ENCODE data around the gene EEFSEC. TPM values are rescaled to one million over a fixed set of nuclear protein-coding genes. Genes with fewer than 3 reads are reported as not detected.

Gene EEFSEC
- total RNA-seq, 4 donors from 2014 or later: 11.7 to 23.0 (median 14.9) TPM

DNA sequence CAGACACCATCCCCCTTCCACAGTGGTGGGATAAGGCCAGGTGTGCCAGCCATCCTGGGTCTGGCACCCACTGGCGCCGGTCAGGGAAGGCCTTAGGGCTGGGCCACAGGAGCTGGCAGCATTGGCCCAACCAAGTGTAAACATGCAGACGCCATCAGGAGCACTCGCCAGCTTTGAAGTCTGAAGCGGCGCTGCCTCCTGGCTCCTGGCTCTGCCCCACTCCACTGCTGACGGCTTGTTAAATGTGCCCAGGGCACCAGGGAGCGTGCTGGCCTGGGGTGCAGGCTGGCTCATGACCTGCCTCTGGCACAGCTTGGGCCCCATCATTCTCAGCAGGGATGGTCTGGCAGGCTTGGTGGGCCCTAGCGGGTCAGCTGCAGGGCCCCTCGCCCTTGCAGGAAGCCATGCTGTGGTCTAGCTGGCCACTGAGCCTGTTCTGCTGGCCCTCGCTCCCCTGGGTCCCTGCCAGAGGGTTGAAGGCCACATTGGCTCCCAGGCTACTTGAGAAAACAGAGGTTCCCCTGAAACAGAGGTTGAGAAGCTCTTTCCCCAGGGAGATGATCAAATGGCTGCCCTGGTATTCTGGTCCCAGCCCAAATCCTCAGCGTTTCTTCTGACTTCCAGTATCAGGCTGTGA, 196.8 kb downstream of the EEFSEC start:
- ATAC-seq (ENCODE audit: low FRiP score): no peak
- no peak for DNase-seq (ENCODE audit: low spot score)

DNA sequence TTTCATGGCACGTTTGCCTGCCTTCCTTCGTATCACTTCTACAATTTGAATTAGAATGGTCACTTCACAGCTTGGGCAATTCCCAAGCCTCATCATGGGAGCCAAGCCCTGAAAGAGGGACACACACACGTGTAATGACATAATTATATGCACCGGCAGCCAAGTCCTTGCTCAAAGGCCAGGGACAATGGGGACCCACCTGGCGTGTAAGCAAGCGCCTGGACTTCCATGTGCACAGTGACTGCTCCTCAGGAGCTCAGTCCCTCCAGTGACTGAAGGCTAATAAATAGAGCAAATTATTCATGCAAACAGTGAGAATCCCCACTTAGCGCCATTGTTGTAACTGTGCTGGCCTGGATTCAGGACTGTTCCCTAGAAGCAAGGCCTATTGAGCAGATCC, 198.3 kb downstream of the EEFSEC start:
- DNase-seq (ENCODE audit: low spot score) (no peak), ATAC-seq (ENCODE audit: low FRiP score) (no peak)
- TF ChIP-seq, protein P1, sequence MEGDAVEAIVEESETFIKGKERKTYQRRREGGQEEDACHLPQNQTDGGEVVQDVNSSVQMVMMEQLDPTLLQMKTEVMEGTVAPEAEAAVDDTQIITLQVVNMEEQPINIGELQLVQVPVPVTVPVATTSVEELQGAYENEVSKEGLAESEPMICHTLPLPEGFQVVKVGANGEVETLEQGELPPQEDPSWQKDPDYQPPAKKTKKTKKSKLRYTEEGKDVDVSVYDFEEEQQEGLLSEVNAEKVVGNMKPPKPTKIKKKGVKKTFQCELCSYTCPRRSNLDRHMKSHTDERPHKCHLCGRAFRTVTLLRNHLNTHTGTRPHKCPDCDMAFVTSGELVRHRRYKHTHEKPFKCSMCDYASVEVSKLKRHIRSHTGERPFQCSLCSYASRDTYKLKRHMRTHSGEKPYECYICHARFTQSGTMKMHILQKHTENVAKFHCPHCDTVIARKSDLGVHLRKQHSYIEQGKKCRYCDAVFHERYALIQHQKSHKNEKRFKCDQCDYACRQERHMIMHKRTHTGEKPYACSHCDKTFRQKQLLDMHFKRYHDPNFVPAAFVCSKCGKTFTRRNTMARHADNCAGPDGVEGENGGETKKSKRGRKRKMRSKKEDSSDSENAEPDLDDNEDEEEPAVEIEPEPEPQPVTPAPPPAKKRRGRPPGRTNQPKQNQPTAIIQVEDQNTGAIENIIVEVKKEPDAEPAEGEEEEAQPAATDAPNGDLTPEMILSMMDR (IDR thresholded peaks at IDR 0.05): no peak

More for the DNA sequence above, 196.8 kb downstream of the EEFSEC start:
- TF ChIP-seq, protein P1 (IDR thresholded peaks at IDR 0.05): no peak

DNA sequence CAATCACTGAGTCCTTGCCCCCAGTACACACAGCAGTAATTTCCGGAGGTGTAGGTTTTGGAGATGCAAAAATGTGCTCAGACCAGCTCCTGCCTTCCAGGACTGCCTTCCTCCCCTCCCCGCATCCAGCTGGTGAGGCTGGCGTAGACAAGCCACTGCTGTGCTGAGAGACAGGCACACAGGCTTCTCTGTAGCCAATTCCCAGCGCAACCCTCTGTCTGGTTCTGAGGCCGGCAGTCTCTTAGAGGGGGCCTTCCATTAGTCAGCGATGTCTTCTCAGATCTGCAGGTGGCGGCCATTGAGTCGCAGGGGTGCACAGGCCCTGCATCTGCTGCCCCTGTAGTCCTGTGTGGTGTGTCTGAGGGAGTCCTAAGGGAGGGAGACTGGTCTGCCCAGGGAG, 199.0 kb downstream of the EEFSEC start:
- TF ChIP-seq, protein P1 (IDR thresholded peaks at IDR 0.05): no peak
- ATAC-seq (ENCODE audit: low FRiP score) (no peak), DNase-seq (ENCODE audit: low spot score) (no peak)

DNA sequence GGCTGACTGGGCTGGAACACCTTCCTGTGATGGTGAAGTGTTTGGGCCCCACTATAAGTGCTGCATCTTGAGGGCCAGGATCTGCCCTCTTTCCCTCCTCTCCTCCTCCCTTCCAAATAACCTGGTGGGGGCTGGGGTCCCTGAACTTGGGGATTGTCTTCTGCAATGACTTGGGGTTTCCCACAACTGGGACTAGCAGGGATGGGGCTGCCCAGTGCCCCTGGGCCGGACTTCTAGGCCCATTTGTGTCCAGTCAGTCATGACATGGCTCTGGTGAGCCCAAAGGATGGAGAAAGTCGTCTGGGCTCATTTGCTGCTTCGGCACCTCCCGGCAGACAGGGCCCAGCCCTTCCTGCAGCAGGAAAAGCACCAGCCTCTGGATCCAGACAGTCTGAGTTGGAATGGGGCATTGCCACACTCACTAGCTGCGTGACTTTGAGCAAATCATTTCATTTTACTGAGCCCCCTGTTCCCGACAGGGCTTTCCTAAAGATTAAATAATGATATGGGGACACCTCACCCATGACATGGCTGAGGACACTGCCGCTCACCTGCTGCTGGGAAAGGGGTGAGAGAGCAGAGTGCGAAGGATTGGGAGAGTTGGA, 200.2 kb downstream of the EEFSEC start:
- TF ChIP-seq, protein P1 (IDR thresholded peaks at IDR 0.05): no peak
- ATAC-seq (ENCODE audit: low FRiP score): no peak
- no peak for DNase-seq (ENCODE audit: low spot score)

DNA sequence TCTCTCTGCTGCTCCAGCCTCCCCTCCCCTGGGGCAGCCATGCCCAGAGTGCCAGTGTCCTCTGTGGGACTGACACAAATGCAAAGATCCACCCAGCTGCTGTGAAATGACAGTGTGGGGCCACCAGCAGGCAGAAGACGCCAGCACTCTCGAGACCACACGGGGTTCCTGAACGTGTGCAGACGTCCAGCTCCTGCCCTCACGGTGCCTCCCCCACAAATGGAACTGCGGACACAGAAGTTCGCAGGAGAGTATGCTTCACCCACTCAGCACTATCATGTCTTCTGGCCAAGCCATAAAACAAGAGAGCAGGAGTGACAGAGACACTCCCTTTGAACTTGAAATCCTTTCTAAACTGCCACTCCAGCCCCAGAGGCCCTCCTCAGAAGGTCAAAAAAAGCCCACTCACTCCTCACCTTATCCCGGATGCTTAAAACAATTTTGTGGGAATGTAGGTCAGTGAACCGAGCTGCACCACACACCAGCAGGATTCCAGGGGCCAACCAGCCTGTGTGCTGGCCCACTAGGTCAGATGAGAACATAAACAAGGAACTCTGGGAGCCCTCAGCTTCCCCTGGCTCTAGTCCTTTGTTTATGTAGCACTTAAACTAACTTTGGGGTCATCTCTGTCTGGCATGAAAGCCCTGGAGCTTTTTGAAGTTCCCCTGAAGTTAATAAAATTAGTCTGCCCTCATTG, 200.9 kb downstream of the EEFSEC start:
- ATAC-seq (ENCODE audit: low FRiP score) (no peak), DNase-seq (ENCODE audit: low spot score) (no peak)
- TF ChIP-seq, protein P1 (IDR thresholded peaks at IDR 0.05): no peak

DNA sequence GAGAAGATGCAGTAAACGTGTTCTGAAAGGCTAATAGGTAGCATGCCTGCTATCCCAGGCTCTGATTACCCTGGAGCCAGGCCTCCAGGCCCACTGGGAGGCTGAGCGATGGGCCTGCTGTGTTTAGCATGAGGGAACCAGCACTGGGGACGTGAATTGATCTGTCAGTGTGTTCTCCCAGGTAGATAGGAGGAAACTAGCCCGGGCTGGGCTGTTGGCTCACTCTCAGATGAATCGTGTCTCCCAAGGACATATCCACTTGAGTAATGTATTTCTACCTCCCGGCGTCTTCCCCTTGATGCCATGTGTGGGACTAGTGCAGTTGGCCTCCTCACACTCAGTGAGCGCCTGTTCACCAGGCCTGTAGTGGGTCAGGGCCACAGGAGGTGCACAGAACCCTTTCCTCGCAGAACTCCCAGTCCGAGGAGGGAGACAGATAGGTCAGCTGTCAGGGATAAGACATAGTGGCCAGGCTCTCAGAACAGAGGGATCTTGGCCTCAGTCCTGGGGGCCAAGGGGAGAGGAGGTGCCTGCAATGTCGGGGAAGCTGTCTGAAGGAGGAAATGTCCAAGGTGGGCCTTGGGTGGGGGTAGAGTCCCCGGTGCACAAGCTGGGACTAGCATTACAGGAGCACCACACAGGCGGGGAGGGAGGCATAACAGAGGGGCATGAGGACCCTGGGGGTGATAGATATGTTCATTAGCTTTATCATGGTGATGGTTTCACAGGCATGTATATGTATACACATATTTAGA, 201.7 kb downstream of the EEFSEC start:
- ATAC-seq (ENCODE audit: low FRiP score) (no peak), DNase-seq (ENCODE audit: low spot score) (no peak)
- TF ChIP-seq, protein P1 (IDR thresholded peaks at IDR 0.05): no peak
